ENCODE measurements around the gene OPCML. TPM values are rescaled to one million over a fixed set of nuclear protein-coding genes. Genes with fewer than 3 reads are reported as not detected.

The OPCML gene
- total RNA-seq, 4 donors from 2014 or later = 0.06 to 0.83 (median 0.24) TPM

DNA sequence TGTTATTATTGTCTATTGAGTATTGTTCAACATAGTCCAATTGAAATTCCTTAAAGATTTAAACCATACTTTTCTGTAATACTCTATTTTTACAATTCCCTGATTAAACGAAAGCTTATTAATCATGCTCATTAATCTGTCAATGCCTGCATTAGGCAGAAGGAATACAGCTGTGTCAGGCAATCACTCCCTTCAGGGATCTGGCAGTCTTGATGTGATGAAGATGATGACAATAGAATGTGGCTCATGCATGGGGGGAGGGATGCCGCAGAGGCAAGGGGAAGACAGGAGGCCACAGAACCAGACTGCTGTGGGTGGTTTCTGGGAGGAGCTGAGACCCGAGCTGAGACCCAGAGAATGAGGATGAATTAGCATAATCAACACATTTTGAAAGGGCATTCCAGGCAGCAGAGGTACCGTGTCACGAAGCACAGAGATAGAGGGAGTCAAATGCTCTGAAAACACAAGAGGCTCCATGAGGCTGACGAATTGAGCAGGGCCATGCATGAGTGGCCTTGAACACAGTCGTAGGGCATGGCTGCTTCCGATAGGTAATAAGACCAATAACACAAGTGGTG, 1075.5 kb downstream of the OPCML start:
- Histone ChIP-seq H3K27ac (replicated peaks in 1 of 4) (no peak overlapping the region), H3K27me3 (no peaks in the 10 kb centered on the region), H3K4me3 (no peak overlapping the region), H3K9me3 (no peaks in the 10 kb centered on the region), H3K36me3 (no peaks in the 10 kb centered on the region), H3K4me1 (no peaks in the 10 kb centered on the region)
- WGBS = 81% methylated on average over 8 of the region's 8 CpGs
- DNase-seq (ENCODE audit: extremely low spot score) = no peak
- TF ChIP-seq POLR2AphosphoS5 (IDR thresholded peaks at IDR 0.05) = no peak
- TF ChIP-seq, protein P1, sequence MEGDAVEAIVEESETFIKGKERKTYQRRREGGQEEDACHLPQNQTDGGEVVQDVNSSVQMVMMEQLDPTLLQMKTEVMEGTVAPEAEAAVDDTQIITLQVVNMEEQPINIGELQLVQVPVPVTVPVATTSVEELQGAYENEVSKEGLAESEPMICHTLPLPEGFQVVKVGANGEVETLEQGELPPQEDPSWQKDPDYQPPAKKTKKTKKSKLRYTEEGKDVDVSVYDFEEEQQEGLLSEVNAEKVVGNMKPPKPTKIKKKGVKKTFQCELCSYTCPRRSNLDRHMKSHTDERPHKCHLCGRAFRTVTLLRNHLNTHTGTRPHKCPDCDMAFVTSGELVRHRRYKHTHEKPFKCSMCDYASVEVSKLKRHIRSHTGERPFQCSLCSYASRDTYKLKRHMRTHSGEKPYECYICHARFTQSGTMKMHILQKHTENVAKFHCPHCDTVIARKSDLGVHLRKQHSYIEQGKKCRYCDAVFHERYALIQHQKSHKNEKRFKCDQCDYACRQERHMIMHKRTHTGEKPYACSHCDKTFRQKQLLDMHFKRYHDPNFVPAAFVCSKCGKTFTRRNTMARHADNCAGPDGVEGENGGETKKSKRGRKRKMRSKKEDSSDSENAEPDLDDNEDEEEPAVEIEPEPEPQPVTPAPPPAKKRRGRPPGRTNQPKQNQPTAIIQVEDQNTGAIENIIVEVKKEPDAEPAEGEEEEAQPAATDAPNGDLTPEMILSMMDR (IDR thresholded peaks at IDR 0.05) = no peak
- no peak for TF ChIP-seq EP300 (IDR thresholded peaks at IDR 0.05)
- no peak for TF ChIP-seq POLR2A (IDR thresholded peaks at IDR 0.05; ENCODE audit: low read depth)
- intact Hi-C loops (cut with DNase I) = no loop called here

DNA sequence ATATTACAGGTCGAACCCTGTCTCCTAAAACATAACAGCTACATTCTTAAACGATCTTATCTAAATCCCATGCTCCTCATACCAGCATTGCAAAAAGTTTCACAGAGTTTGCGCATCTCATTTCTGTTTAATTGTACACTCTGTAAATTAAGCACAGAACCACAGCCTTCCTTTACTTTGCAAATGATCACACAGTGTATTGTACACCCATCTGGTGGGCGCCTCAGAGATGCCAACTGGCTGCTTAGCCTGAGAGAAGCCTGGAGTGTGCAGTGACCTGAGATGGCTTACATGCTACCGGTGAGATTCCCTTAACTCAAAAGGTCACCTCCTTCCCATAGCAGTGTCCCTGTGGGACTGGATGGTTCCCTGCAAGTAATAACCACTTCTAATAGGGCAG, 1077.3 kb downstream of the OPCML start:
- H3K9me3 ChIP-seq = no peaks in the 10 kb centered on the region
- H3K4me3 ChIP-seq = no peak overlapping the region
- DNase-seq (ENCODE audit: extremely low spot score) = no peak
- no peaks in the 10 kb centered on the region for H3K4me1 ChIP-seq
- WGBS = 80% methylated on average over 5 of the region's 5 CpGs
- H3K27ac ChIP-seq (replicated peaks in 1 of 4) = no peak overlapping the region
- TF ChIP-seq EP300 (IDR thresholded peaks at IDR 0.05) = no peak
- TF ChIP-seq POLR2AphosphoS5 (IDR thresholded peaks at IDR 0.05) = no peak
- TF ChIP-seq, protein P1 (IDR thresholded peaks at IDR 0.05) = no peak
- TF ChIP-seq POLR2A (IDR thresholded peaks at IDR 0.05; ENCODE audit: low read depth) = no peak
- no peaks in the 10 kb centered on the region for H3K36me3 ChIP-seq
- no peaks in the 10 kb centered on the region for H3K27me3 ChIP-seq
- intact Hi-C loops (cut with DNase I) = no loop called here

DNA sequence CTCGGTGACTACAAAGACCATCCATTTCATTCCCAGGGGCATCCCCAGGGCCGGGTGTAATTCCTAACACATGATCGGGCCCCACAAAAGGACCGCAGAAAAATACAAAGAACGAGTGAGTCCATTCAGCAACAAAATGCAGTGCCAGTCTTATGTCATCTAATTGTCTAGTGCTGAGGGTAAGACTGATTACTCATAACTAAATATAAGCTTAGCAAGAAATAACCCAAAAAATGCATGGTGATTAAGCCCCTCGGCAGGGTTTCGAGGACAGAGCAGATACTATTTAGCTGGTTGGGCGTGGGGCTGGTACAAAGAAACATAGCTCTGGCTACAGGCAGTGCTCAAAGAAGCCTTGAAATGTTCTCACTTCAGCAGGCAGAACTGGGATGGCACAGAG, 1078.9 kb downstream of the OPCML start:
- no peak for TF ChIP-seq EP300 (IDR thresholded peaks at IDR 0.05)
- no peak for TF ChIP-seq POLR2AphosphoS5 (IDR thresholded peaks at IDR 0.05)
- TF ChIP-seq, protein P1 (IDR thresholded peaks at IDR 0.05) = no peak
- TF ChIP-seq POLR2A (IDR thresholded peaks at IDR 0.05; ENCODE audit: low read depth) = no peak
- Histone ChIP-seq H3K4me1 (no peaks in the 10 kb centered on the region), H3K27ac (replicated peaks in 1 of 4) (no peak overlapping the region), H3K9me3 (no peaks in the 10 kb centered on the region), H3K27me3 (no peaks in the 10 kb centered on the region), H3K4me3 (no peak overlapping the region), H3K36me3 (no peaks in the 10 kb centered on the region)
- DNase-seq (ENCODE audit: extremely low spot score) = no peak
- intact Hi-C loops (cut with DNase I) = no loop called here
- WGBS = 86% methylated on average over 8 of the region's 8 CpGs

DNA sequence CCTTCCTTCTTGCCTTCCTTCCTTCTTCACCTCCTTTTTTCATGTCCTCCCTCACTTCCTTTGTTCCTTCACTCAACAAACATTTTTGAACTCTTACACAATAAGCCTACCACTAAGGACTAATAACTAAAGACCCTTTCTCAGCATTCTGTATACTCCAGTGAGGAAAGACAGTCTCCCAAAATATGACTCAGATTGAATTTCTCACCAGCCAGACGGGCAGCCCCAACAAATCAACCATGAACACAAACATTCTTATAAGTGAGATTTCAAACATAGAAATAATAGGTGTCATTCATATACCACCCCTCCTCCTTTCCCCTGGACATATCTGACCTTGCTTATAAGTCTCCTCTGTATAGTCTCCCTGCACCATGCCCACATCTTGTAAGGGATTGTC, 1079.7 kb downstream of the OPCML start:
- H3K9me3 ChIP-seq = no peaks in the 10 kb centered on the region
- no peak overlapping the region for H3K27ac ChIP-seq (replicated peaks in 1 of 4)
- TF ChIP-seq, protein P1 (IDR thresholded peaks at IDR 0.05) = no peak
- no peak for TF ChIP-seq POLR2A (IDR thresholded peaks at IDR 0.05; ENCODE audit: low read depth)
- no peak for TF ChIP-seq POLR2AphosphoS5 (IDR thresholded peaks at IDR 0.05)
- TF ChIP-seq EP300 (IDR thresholded peaks at IDR 0.05) = no peak
- H3K4me3 ChIP-seq = no peak overlapping the region
- H3K27me3 ChIP-seq = no peaks in the 10 kb centered on the region
- H3K36me3 ChIP-seq = no peaks in the 10 kb centered on the region
- no peaks in the 10 kb centered on the region for H3K4me1 ChIP-seq
- intact Hi-C loops (cut with DNase I) = no loop called here
- WGBS = 81% methylated on average over 1 of the region's 1 CpG
- no peak for DNase-seq (ENCODE audit: extremely low spot score)

Data from esophagus muscularis mucosa (tissue), 4 donors.